Endothelial cell (in vitro differentiated cells): ENCODE measurements around the gene TRAPPC1. TPM values are rescaled to one million over a fixed set of nuclear protein-coding genes. Genes with fewer than 3 reads are reported as not detected.

Experiments used
- DNase-seq: peaks from one replicate; pipeline ENCODE4 v3.0.0; 2021; ENCODE audit warnings: low spot score
- H3K27ac Mint-ChIP-seq: one replicate; pipeline ENCODE4 v1.8.0; 2021; ENCODE audit warnings: mixed read lengths, inconsistent platforms; ENCODE audit not compliant: unreplicated experiment
- H3K27me3 Mint-ChIP-seq: one replicate; pipeline ENCODE4 v1.8.0; 2021; ENCODE audit warnings: mild to moderate bottlenecking, moderate library complexity, mixed read lengths, inconsistent platforms; ENCODE audit not compliant: unreplicated experiment
- H3K36me3 Mint-ChIP-seq: one replicate; pipeline ENCODE4 v1.8.0; 2021; ENCODE audit warnings: mild to moderate bottlenecking, low read depth, mixed read lengths, inconsistent platforms; ENCODE audit not compliant: unreplicated experiment
- H3K4me1 Mint-ChIP-seq: one replicate; pipeline ENCODE4 v1.8.0; 2021; ENCODE audit warnings: mild to moderate bottlenecking, mixed read lengths, inconsistent platforms; ENCODE audit not compliant: unreplicated experiment
- H3K4me3 Mint-ChIP-seq: one replicate; pipeline ENCODE4 v1.8.0; 2021; ENCODE audit warnings: mild to moderate bottlenecking, mixed read lengths, inconsistent platforms; ENCODE audit not compliant: unreplicated experiment
- H3K9me3 Mint-ChIP-seq: one replicate; pipeline ENCODE4 v1.8.0; 2021; ENCODE audit warnings: mixed read lengths, inconsistent platforms; ENCODE audit not compliant: unreplicated experiment
- total RNA-seq: library from RNA; stranded (reverse); fragmentation: NEBNext Ultra II Directional; extraction: Animal tissue kit (Norgen Biotek cat#: 25700); gene quantifications from one replicate; pipeline ENCODE4 v1.2.1, GENCODE V29; 2021; ENCODE audit not compliant: unreplicated experiment
- TF ChIP-seq, protein P1 (sequence below): fragments of 200-600 bp; sonication (generic); IDR thresholded peaks from one replicate; pipeline ENCODE4 v1.5.0; 2021; ENCODE audit warnings: antibody characterized with exemption; ENCODE audit not compliant: unreplicated experiment

TRAPPC1 gene
- total RNA-seq, 1 donor from 2014 or later: 171 TPM

DNA sequence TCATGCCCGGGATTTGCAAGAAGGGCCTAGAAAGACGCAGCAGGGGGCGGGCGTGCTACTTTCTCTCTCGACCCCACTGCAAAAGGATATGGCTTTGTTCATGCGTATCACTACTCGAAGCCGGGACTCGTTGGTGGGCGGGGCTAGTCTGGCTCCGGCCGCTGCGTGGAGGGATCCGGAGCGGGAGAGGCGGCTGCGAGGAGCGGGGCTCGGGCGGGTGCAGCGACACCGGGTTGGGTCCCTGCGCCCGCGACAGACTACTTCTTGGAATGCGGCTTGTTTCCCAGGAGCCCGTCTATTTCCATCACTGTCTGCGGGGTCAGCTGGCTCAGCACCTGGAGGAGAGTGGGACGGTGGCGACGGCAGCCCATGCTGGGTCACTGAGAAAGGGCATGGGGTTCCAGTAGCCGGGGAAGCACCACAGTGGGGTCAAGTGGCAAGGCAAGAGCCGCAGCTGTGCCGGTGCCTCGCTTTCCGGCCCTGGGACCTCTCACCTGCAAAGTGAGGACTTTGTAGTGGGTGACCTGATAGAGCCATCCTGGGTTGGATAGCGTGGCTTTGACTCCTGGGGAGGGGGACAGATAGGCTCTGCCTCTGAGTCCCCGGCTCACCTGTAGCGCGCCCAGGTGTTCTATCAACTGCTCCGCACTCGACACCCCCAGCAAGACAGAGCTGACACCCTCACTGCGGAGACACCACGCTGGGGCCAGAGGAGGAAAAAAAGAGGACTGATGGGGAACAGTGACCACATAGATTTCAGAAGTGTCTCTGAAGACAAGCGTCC, 8.7 kb downstream of the TRAPPC1 start:
- peak overlapping the region; percentile 89 for H3K27ac Mint-ChIP-seq
- TF ChIP-seq, protein P1, sequence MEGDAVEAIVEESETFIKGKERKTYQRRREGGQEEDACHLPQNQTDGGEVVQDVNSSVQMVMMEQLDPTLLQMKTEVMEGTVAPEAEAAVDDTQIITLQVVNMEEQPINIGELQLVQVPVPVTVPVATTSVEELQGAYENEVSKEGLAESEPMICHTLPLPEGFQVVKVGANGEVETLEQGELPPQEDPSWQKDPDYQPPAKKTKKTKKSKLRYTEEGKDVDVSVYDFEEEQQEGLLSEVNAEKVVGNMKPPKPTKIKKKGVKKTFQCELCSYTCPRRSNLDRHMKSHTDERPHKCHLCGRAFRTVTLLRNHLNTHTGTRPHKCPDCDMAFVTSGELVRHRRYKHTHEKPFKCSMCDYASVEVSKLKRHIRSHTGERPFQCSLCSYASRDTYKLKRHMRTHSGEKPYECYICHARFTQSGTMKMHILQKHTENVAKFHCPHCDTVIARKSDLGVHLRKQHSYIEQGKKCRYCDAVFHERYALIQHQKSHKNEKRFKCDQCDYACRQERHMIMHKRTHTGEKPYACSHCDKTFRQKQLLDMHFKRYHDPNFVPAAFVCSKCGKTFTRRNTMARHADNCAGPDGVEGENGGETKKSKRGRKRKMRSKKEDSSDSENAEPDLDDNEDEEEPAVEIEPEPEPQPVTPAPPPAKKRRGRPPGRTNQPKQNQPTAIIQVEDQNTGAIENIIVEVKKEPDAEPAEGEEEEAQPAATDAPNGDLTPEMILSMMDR: no peak
- DNase-seq: peak; percentile 83
- peaks cover 33% of the 10 kb centered on the region for H3K4me1 Mint-ChIP-seq
- H3K36me3 Mint-ChIP-seq: peaks cover 12% of the 10 kb centered on the region
- peaks cover 6% of the 10 kb centered on the region for H3K27me3 Mint-ChIP-seq
- peak overlapping the region; percentile 59 for H3K4me3 Mint-ChIP-seq
- no peaks in the 10 kb centered on the region for H3K9me3 Mint-ChIP-seq

- H3K4me3 Mint-ChIP-seq: peak overlapping the region; percentile 59
- H3K27ac Mint-ChIP-seq: peak overlapping the region; percentile 89
- H3K4me1 Mint-ChIP-seq: peaks cover 29% of the 10 kb centered on the region
- peaks cover 3% of the 10 kb centered on the region for H3K27me3 Mint-ChIP-seq
- TF ChIP-seq, protein P1: no peak
- H3K9me3 Mint-ChIP-seq: no peaks in the 10 kb centered on the region
- no peak for DNase-seq
- H3K36me3 Mint-ChIP-seq: peaks cover 9% of the 10 kb centered on the region
Measured at GRCh38 chr17:7922269-7922844, 9.4 kb downstream of the TRAPPC1 start.

DNA sequence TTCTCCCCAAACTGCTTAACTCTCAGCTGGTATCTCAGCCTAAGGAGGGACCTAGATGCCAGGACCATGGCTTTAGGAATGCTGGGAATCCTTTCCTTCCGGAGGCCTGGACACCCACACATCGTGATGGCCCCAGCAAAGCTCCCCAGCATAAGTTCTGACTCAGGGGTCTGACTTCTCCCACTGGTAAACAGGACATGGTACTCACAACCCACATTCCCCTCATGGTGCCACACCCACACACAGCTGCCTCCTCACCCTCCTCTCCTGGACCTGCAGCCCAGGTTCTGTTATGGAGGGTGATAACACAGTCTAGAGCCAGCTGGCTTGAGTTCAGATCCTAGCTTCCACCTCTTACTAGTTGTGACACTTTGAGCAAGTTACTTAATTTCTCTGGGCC, 14.9 kb downstream of the TRAPPC1 start:
- peaks cover 34% of the 10 kb centered on the region for H3K4me1 Mint-ChIP-seq
- H3K4me3 Mint-ChIP-seq: peak overlapping the region; percentile 74
- H3K9me3 Mint-ChIP-seq: no peaks in the 10 kb centered on the region
- peaks cover 13% of the 10 kb centered on the region for H3K27me3 Mint-ChIP-seq
- no peak for DNase-seq
- no peaks in the 10 kb centered on the region for H3K36me3 Mint-ChIP-seq
- TF ChIP-seq, protein P1: no peak
- H3K27ac Mint-ChIP-seq: no peak overlapping the region

DNA sequence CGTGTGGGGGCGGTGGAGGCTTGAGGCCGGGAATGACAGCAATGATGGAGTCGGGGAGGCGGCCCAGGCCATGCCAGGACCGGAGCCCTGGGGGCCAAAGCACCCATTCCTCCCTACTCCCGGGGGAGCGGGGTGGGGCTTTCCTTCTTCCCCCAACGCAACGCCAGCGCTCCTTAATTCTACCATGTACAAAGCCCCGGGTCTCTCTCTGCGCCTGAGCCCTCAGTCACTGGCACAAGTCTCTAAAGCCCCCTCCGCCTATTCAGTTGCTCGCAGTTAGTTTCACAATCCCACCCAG, 15.4 kb downstream of the TRAPPC1 start:
- DNase-seq: no peak
- Mint-ChIP-seq H3K36me3 (no peaks in the 10 kb centered on the region), H3K27me3 (peaks cover 13% of the 10 kb centered on the region), H3K27ac (no peak overlapping the region), H3K4me3 (peak overlapping the region; percentile 73), H3K4me1 (peaks cover 30% of the 10 kb centered on the region), H3K9me3 (no peaks in the 10 kb centered on the region)
- TF ChIP-seq, protein P1: no peak

DNA sequence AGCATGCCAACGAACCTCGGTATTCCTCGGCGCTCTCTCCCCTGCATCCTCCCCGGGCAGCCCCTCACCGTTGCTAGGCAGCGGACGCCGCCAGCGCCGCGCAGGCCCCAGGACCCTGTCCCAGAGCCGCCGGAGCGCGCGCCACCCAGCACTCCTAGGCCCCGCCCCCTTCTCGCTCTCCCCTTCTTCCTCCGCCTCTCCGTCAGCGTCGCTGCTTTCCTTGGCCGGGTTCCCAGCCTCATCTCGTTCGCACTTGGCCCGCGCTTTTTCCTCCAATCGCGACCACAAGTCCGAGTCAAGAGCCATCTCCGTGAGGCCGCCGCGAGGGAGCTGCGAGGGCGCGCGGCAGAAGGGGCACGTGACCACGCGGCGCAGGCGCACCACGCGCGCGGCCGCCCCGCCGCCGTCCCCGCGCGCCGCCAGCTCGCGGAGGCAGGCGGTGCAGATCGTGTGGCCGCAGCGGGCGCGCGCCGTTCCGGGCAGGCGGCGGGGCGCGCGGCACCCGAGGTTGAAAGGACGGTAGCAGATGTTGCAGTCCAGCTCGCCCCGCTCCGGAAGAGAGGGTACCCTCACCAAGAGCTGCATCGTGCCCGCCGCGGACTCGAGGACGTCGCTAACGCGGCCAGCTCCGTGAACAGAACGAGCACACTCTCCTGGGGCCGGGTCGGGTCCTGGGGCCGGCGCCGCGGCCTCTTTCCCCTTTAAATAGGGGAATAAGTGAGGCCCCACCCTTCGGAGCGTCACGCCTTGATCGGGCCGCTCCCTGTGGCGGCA, 15.9 kb downstream of the TRAPPC1 start, which contains the start of gene RNF227:
TSS of gene RNF227 (minus strand) at position 679 of the 774 bp plus-strand sequence. CDS start at position 585, 94 bp downstream.
- peaks cover 16% of the 10 kb centered on the region for H3K27me3 Mint-ChIP-seq
- no peaks in the 10 kb centered on the region for H3K9me3 Mint-ChIP-seq
- peak; percentile 72 for DNase-seq
- H3K4me3 Mint-ChIP-seq: peak within 1 kb of the TSS; percentile 88
- no peak within 1 kb of the TSS for H3K27ac Mint-ChIP-seq
- TF ChIP-seq, protein P1: no peak
- H3K4me1 Mint-ChIP-seq: peaks cover 27% of the 10 kb centered on the region
- H3K36me3 Mint-ChIP-seq: peaks cover 3% of the 10 kb centered on the region
